IMR-90 (cell line): Measurements from ENCODE around the gene KRT5. TPM values are rescaled to one million over a fixed set of nuclear protein-coding genes. Genes with fewer than 3 reads are reported as not detected.

ENCODE experiments used
- ATAC-seq: fragments of 200-7000 bp; cut with Tn5 transposase; 2 replicates; pipeline ENCODE4 v1.9.1; 2020; ENCODE audit warnings: low read depth, mild to moderate bottlenecking, moderate library complexity
- BruUV-seq: library from RNA; stranded (reverse); fragments of 400-500 nt; replicated peaks from 2 replicates; lab custom pipeline; 2021; lab: Mats Ljungman, UMichigan
- CTCF ChIA-PET: fragments of 300-600 bp; formaldehyde crosslinking; extraction: SDS; loops from one replicate; lab custom pipeline; 2021; ENCODE audit warnings: antibody characterized with exemption; lab: Yijun Ruan, JAX
- POLR2A ChIA-PET: fragments of 300-600 bp; sonication (Branson Sonifier 250); formaldehyde crosslinking; loops from one replicate; lab custom pipeline; 2022; ENCODE audit warnings: antibody characterized with exemption; ENCODE audit not compliant: unreplicated experiment; lab: Charles Lee
- DNase-seq: peaks from one replicate; pipeline ENCODE4 v3.0.0; 2013
- H2AFZ ChIP-seq: replicated peaks from 2 replicates; pipeline ENCODE3; 2013; ENCODE audit warnings: low read length, mild to moderate bottlenecking; ENCODE audit not compliant: poor library complexity
- H2AK5ac ChIP-seq: 2 replicates; pipeline ENCODE4 v1.6.1; 2013; ENCODE audit warnings: low read depth, low read length, inconsistent platforms
- H2AK9ac ChIP-seq: replicated peaks from 2 replicates; pipeline ENCODE3; 2013; ENCODE audit warnings: mild to moderate bottlenecking, low read depth, low read length, moderate library complexity; ENCODE audit not compliant: poor library complexity
- H2BK120ac ChIP-seq: 2 replicates; pipeline ENCODE4 v1.6.1; 2013; ENCODE audit warnings: low read depth, low read length, inconsistent platforms
- H2BK15ac ChIP-seq: 3 replicates; pipeline ENCODE4 v1.6.1; 2013; ENCODE audit warnings: low read depth, low read length, inconsistent platforms
- H2BK20ac ChIP-seq: 2 replicates; pipeline ENCODE4 v1.6.1; 2013; ENCODE audit warnings: low read depth, mild to moderate bottlenecking, inconsistent platforms, low read length, moderate library complexity
- H2BK5ac ChIP-seq: 2 replicates; pipeline ENCODE4 v1.6.1; 2013; ENCODE audit warnings: mild to moderate bottlenecking, low read depth, low read length, inconsistent platforms; ENCODE audit not compliant: poor library complexity, severe bottlenecking
- H3K14ac ChIP-seq: replicated peaks from 2 replicates; pipeline ENCODE4 v1.6.1; 2013; ENCODE audit warnings: low read depth, low read length, inconsistent platforms
- H3K18ac ChIP-seq: 2 replicates; pipeline ENCODE4 v1.6.1; 2013; ENCODE audit warnings: low read depth, low read length, control low read depth
- H3K23ac ChIP-seq: 2 replicates; pipeline ENCODE4 v1.6.1; 2013; ENCODE audit warnings: low read depth, low read length, inconsistent platforms
- H3K27ac ChIP-seq: 2 replicates; pipeline ENCODE4 v1.5.1; 2013; ENCODE audit warnings: mild to moderate bottlenecking, control low read depth, low read length; ENCODE audit not compliant: insufficient read depth
- H3K27me3 ChIP-seq: 2 replicates; pipeline ENCODE4 v1.6.1; 2013; ENCODE audit warnings: low read length; ENCODE audit not compliant: control insufficient read depth, insufficient read depth
- H3K36me3 ChIP-seq: 2 replicates; pipeline ENCODE4 v1.6.1; 2013; ENCODE audit warnings: low read length, mixed read lengths; ENCODE audit not compliant: control insufficient read depth, insufficient read depth
- H3K4ac ChIP-seq: 2 replicates; pipeline ENCODE4 v1.6.1; 2013; ENCODE audit warnings: low read depth, low read length, inconsistent platforms
- H3K4me1 ChIP-seq: 2 replicates; pipeline ENCODE4 v1.6.1; 2013; ENCODE audit warnings: low read length, mixed read lengths; ENCODE audit not compliant: control insufficient read depth, insufficient read depth
- H3K4me2 ChIP-seq: 2 replicates; pipeline ENCODE4 v1.6.1; 2013; ENCODE audit warnings: low read depth, mild to moderate bottlenecking, control low read depth, low read length, moderate library complexity
- H3K4me3 ChIP-seq: 2 replicates; pipeline ENCODE4 v1.5.1; 2013; ENCODE audit warnings: low read depth, mild to moderate bottlenecking, control low read depth, low read length, moderate library complexity; ENCODE audit not compliant: insufficient read depth
- H3K56ac ChIP-seq: 2 replicates; pipeline ENCODE4 v1.6.1; 2013; ENCODE audit warnings: low read length, inconsistent platforms; ENCODE audit not compliant: insufficient read depth; ENCODE audit errors: extremely low read depth
- H3K79me1 ChIP-seq, 2 experiments: 2 replicates each; pipeline ENCODE4 v1.6.1; 2013; ENCODE audit warnings: low read length in 2 of 2, inconsistent platforms in 1 of 2, low read depth in 1 of 2
- H3K9ac ChIP-seq: 2 replicates; pipeline ENCODE4 v1.6.1; 2013; ENCODE audit warnings: low read depth, low read length, control low read depth
- H3K9me1 ChIP-seq: 2 replicates; pipeline ENCODE4 v1.6.1; 2013; ENCODE audit warnings: low read length, inconsistent platforms; ENCODE audit not compliant: insufficient read depth
- H3K9me3 ChIP-seq: 2 replicates; pipeline ENCODE4 v1.6.1; 2013; ENCODE audit warnings: low read length; ENCODE audit not compliant: control insufficient read depth, insufficient read depth
- H4K20me1 ChIP-seq: 2 replicates; pipeline ENCODE4 v1.6.1; 2013; ENCODE audit warnings: low read length, inconsistent platforms; ENCODE audit not compliant: insufficient read depth
- H4K5ac ChIP-seq: 2 replicates; pipeline ENCODE4 v1.6.1; 2013; ENCODE audit warnings: mild to moderate bottlenecking, low read depth, low read length, control low read depth
- H4K8ac ChIP-seq, 2 experiments: 2 replicates each; pipeline ENCODE4 v1.6.1; 2013; ENCODE audit warnings: low read depth in 2 of 2, low read length in 2 of 2, control low read depth in 1 of 2, inconsistent platforms in 1 of 2
- H4K91ac ChIP-seq: 2 replicates; pipeline ENCODE4 v1.6.1; 2013; ENCODE audit warnings: low read depth, low read length, inconsistent platforms; ENCODE audit not compliant: insufficient read depth
- USF2 ChIP-seq: fragments of 150-350 bp; IDR thresholded peaks from 2 replicates; pipeline ENCODE4 v1.6.1; 2017; ENCODE audit warnings: mild to moderate bottlenecking, antibody characterized with exemption, low read length, low read depth
- WGBS, 2 experiments: methylation state at CpG; one replicate each; pipeline versions ENCODE4 v1.1.5 to v1.1.7; 2013; ENCODE audit warnings: missing lambda C conversion rate in 2 of 2; ENCODE audit not compliant: insufficient read length in 1 of 2; ENCODE audit errors: extremely low coverage in 2 of 2; 5-methylcytosine and 5-hydroxymethylcytosine counted together
- dilution Hi-C: fragments of 300-500 bp; cut with HindIII; formaldehyde crosslinking; loops from one replicate; pipeline ENCODE4 v1.14.3; 2018; ENCODE audit warnings: low sequenced_read_pairs; ENCODE audit not compliant: unreplicated experiment
- in situ Hi-C: fragments of 300-500 bp; cut with MboI; formaldehyde crosslinking; loops from 3 replicates; pipeline ENCODE4 v1.14.3; 2019; ENCODE audit warnings: low sequenced_read_pairs, inconsistent platforms, mixed read lengths
- intact Hi-C: fragments of 100-400 bp; cut with micrococcal nuclease; formaldehyde crosslinking; loops from 2 replicates; pipeline ENCODE4 v1.10.0; 2022
- polyA plus RNA-seq, 3 experiments: library from polyadenylated mRNA; depleted of rRNA; stranded (reverse); fragments of >200 nt; gene quantifications; 2 replicates each; pipeline ENCODE4 v1.2.3, GENCODE V29; 2012; ENCODE audit warnings: low replicate concordance in 1 of 3
- total RNA-seq: library from RNA; depleted of rRNA; stranded (reverse); fragments of >200 nt; gene quantifications from 2 replicates; pipeline ENCODE4 v1.2.3, GENCODE V29; 2012

KRT5 gene
- total and polyA plus RNA-seq, 2 of the 4 experiments (the other 2 are of a cell fraction): not detected

DNA sequence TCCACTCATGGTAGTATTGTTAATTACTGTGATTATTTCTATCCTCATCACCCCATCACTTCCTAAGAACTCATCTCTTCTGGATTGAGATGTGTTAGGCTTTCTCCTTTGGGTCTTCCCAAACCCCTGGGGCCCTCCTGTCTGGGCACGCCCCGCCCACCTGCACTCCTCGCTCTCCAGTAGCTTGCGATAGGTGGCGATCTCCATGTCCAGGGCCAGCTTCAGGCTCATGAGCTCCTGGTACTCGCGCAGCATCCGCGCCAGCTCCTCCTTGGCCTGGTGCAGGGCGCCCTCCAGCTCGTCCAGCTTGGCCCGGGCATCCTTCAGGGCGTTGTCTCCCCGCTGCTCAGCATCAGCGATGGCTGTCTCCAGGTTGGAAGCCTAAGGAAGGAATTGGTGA, 25.9 kb upstream of the KRT5 start:
- no peaks in the 10 kb centered on the region; the same call in 1 of the 2 replicates for H3K9me1 ChIP-seq
- no peaks in the 10 kb centered on the region for H3K9me3 ChIP-seq
- H3K4me2 ChIP-seq: no peak overlapping the region
- H2AK9ac ChIP-seq: no peak overlapping the region
- H3K23ac ChIP-seq: no peak overlapping the region
- CTCF ChIA-PET: no interaction called here
- no peak overlapping the region for H2BK120ac ChIP-seq
- no peak for DNase-seq
- H2AFZ ChIP-seq: no peak overlapping the region
- H2BK5ac ChIP-seq: no peak overlapping the region
- H2BK15ac ChIP-seq: no peak overlapping the region
- WGBS, 2 experiments: 75% methylated on average over 9 of the region's 15 CpGs; no CpG with 5 or more reads in 1 of the 2 experiments
- H4K5ac ChIP-seq: no peak overlapping the region
- BruUV-seq: no TSS peak
- H3K79me1 ChIP-seq: no peaks in the 10 kb centered on the region
- POLR2A ChIA-PET: no interaction called here
- H3K4me1 ChIP-seq: no peaks in the 10 kb centered on the region
- no peak overlapping the region for H3K18ac ChIP-seq
- H3K14ac ChIP-seq: no peak overlapping the region
- no peak overlapping the region for H3K4me3 ChIP-seq
- H3K36me3 ChIP-seq: no peaks in the 10 kb centered on the region
- no peak for ATAC-seq
- dilution Hi-C loops (no loop called here), intact Hi-C loops (no loop called here), in situ Hi-C loops (no loop called here)
- no peak for TF ChIP-seq USF2
- H4K91ac ChIP-seq: no peak overlapping the region
- peaks cover 27% of the 10 kb centered on the region for H3K27me3 ChIP-seq
- no peaks in the 10 kb centered on the region for H4K20me1 ChIP-seq
- H3K4ac ChIP-seq: no peak overlapping the region
- no peak overlapping the region for H3K27ac ChIP-seq
- H3K9ac ChIP-seq: no peak overlapping the region
- H4K8ac ChIP-seq: no peak overlapping the region
- H2AK5ac ChIP-seq: no peak overlapping the region
- H3K56ac ChIP-seq: no peak overlapping the region
- H2BK20ac ChIP-seq: no peak overlapping the region
